Testis (tissue), 3 donors: ENCODE measurements around the gene HELZ. TPM values are rescaled to one million over a fixed set of nuclear protein-coding genes. Genes with fewer than 3 reads are reported as not detected.

Experiments used
- DNase-seq: peaks from one replicate; pipeline ENCODE4 v3.0.0-alpha.2; 2019
- H3K27ac ChIP-seq, 2 donors: fragments of 200-600 bp; sonication (generic); one replicate each; pipeline ENCODE4 v1.5.1; 2019
- H3K27me3 ChIP-seq: fragments of 200-600 bp; sonication (generic); one replicate; pipeline ENCODE4 v1.5.1; 2019
- H3K36me3 ChIP-seq: fragments of 200-600 bp; sonication (generic); one replicate; pipeline ENCODE4 v1.5.1; 2017; ENCODE audit warnings: low read depth; ENCODE audit errors: missing control alignments
- H3K4me1 ChIP-seq: fragments of 200-600 bp; sonication (generic); one replicate; pipeline ENCODE4 v1.5.1; 2019
- H3K4me3 ChIP-seq, 2 donors: fragments of 200-600 bp; sonication (generic); one replicate each; pipeline ENCODE4 v1.5.1; 2017 to 2019
- H3K9me3 ChIP-seq: fragments of 200-600 bp; sonication (generic); one replicate; pipeline ENCODE4 v1.5.1; 2017
- POLR2A ChIP-seq: fragments of 450-650 bp; IDR thresholded peaks from one replicate; pipeline ENCODE4 v1.6.1; 2017; ENCODE audit warnings: antibody characterized with exemption, mild to moderate bottlenecking, moderate library complexity
- WGBS, 2 donors: methylation state at CpG; one replicate each; pipeline ENCODE4 v1.1.5; 2018; 5-methylcytosine and 5-hydroxymethylcytosine counted together
- intact Hi-C: fragments of 100-400 bp; cut with DNase I; formaldehyde crosslinking; loops from one replicate; pipeline ENCODE4 v1.15.1; 2023; ENCODE audit warnings: low total_unique reads
- polyA plus RNA-seq: library from polyadenylated mRNA; stranded (reverse); fragments of 350-450 nt; fragmentation: Illumina TruSeq; extraction: RNeasy Lipid Tissue Mini Kit (QIAGEN cat#74804); gene quantifications from one replicate; pipeline ENCODE4 v1.2.3, GENCODE V29; 2014; ENCODE audit warnings: low read depth, low replicate concordance; ENCODE audit not compliant: insufficient read depth
- total RNA-seq, 2 donors: library from RNA; depleted of rRNA; stranded (reverse); fragments of >200 nt; gene quantifications; one replicate each; pipeline ENCODE4 v1.2.3, GENCODE V29; 2016
- TF ChIP-seq, protein P1 (sequence below), 3 experiments: fragments of 450-650 bp in 2 of 3; fragments of 200-600 bp in 1 of 3; sonication (generic) in 1 of 3; IDR thresholded peaks; one replicate each; pipeline ENCODE4 v1.5.1; 2016 to 2019; ENCODE audit warnings: antibody characterized with exemption in 3 of 3, mild to moderate bottlenecking in 2 of 3, moderate library complexity in 1 of 3

The HELZ gene
- total and polyA plus RNA-seq, 3 donors from 2014 or later: 26.2 to 154 (median 142) TPM

DNA sequence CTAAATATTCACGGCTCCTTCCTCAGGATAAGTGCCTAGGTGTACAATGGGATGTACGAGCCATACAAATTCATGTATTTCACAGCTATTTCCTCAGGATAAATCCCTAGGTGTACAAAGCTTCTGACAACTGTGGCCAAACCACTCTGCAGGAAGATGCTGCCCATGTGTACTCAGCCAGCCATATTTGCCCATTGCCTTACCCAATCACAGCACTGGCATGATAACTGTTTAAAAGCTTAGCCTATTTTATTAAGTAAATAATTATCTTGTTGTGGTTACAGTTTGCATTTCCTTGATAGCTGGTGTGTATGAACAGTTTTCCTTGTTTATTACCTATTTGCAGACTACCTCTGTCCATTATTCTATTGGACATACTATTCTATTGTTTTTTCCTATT lies 165.5 kb downstream of the HELZ start:
- 71 to 75% methylated on average over 2 of the region's 2 CpGs for WGBS, 2 donors

GRCh38 chr17:67078292-67078691 lies 166.7 kb downstream of the HELZ start:
- Histone ChIP-seq H3K27me3 (no peaks in the 10 kb centered on the region), H3K27ac (no peak overlapping the region), H3K36me3 (no peaks in the 10 kb centered on the region), H3K4me3 (no peak overlapping the region), H3K9me3 (no peaks in the 10 kb centered on the region), H3K4me1 (no peaks in the 10 kb centered on the region)
- no peak for TF ChIP-seq POLR2A
- TF ChIP-seq, protein P1, sequence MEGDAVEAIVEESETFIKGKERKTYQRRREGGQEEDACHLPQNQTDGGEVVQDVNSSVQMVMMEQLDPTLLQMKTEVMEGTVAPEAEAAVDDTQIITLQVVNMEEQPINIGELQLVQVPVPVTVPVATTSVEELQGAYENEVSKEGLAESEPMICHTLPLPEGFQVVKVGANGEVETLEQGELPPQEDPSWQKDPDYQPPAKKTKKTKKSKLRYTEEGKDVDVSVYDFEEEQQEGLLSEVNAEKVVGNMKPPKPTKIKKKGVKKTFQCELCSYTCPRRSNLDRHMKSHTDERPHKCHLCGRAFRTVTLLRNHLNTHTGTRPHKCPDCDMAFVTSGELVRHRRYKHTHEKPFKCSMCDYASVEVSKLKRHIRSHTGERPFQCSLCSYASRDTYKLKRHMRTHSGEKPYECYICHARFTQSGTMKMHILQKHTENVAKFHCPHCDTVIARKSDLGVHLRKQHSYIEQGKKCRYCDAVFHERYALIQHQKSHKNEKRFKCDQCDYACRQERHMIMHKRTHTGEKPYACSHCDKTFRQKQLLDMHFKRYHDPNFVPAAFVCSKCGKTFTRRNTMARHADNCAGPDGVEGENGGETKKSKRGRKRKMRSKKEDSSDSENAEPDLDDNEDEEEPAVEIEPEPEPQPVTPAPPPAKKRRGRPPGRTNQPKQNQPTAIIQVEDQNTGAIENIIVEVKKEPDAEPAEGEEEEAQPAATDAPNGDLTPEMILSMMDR (IDR thresholded peaks at IDR 0.05): no peak
- WGBS, 2 donors: 86 to 92% methylated on average over 7 to 11 of the region's 11 CpGs
- intact Hi-C loops: no loop called here
- DNase-seq: no peak

More for the DNA sequence above, 165.5 kb downstream of the HELZ start:
- no peaks in the 10 kb centered on the region for H3K36me3 ChIP-seq
- H3K9me3 ChIP-seq: no peaks in the 10 kb centered on the region
- intact Hi-C loops: no loop called here
- H3K4me3 ChIP-seq: no peak overlapping the region
- peak overlapping the region in 1 of 2 donors; percentile 28 for H3K27ac ChIP-seq
- TF ChIP-seq POLR2A: no peak
- TF ChIP-seq, protein P1 (IDR thresholded peaks at IDR 0.05): no peak
- H3K4me1 ChIP-seq: no peaks in the 10 kb centered on the region
- H3K27me3 ChIP-seq: no peaks in the 10 kb centered on the region
- DNase-seq: no peak

DNA sequence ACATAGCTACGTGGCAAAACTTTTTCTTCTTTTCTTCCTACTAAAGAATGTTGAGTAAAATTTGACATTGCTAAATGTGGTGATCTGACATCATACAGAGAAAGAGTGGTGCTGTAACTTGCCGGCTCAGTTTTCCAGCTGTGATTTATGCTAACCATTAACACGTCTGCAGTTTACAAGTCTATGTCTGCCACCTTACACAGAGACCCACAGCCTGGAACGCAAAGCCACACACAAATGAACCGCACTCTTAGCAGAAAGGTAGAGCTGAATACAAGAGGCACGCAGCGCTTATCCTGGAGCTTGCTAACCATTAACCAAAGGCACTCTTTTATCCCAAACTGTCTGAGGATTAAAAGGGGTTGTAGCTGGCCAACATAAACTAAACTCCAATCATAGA lies 168.7 kb downstream of the HELZ start:
- WGBS, 2 donors: 86 to 87% methylated on average over 7 of the region's 7 CpGs
- TF ChIP-seq, protein P1 (IDR thresholded peaks at IDR 0.05): no peak
- no peak for TF ChIP-seq POLR2A
- H3K36me3 ChIP-seq: no peaks in the 10 kb centered on the region
- intact Hi-C loops: no loop called here
- no peaks in the 10 kb centered on the region for H3K9me3 ChIP-seq
- H3K27ac ChIP-seq: no peak overlapping the region
- no peaks in the 10 kb centered on the region for H3K27me3 ChIP-seq
- no peaks in the 10 kb centered on the region for H3K4me1 ChIP-seq
- no peak for DNase-seq
- H3K4me3 ChIP-seq: no peak overlapping the region

DNA sequence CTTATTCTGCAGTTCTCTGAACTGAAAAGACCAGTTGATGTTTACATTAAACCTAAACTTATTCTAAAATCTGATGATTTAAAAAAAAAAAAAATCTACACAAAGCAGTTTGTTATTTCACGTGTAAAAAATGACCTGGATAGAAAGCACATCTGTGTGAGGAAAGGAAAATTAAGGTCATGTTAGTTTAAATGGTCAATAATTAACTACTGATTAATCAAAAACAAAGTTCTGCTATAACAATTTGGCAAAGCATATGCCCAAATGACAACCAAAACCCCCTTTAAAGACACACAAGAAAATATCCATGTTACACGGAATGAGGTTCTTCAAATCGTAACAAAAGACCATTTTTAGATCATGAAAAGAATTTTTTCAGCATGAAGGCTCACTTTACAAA lies 170.2 kb downstream of the HELZ start:
- H3K4me3 ChIP-seq: no peak overlapping the region
- no peaks in the 10 kb centered on the region for H3K27me3 ChIP-seq
- no peak for DNase-seq
- no peak for TF ChIP-seq POLR2A
- TF ChIP-seq, protein P1 (IDR thresholded peaks at IDR 0.05): no peak
- WGBS, 2 donors: 90 to 91% methylated on average over 3 of the region's 3 CpGs
- no peaks in the 10 kb centered on the region for H3K9me3 ChIP-seq
- H3K27ac ChIP-seq: no peak overlapping the region
- H3K4me1 ChIP-seq: no peaks in the 10 kb centered on the region
- intact Hi-C loops: no loop called here
- no peaks in the 10 kb centered on the region for H3K36me3 ChIP-seq

DNA sequence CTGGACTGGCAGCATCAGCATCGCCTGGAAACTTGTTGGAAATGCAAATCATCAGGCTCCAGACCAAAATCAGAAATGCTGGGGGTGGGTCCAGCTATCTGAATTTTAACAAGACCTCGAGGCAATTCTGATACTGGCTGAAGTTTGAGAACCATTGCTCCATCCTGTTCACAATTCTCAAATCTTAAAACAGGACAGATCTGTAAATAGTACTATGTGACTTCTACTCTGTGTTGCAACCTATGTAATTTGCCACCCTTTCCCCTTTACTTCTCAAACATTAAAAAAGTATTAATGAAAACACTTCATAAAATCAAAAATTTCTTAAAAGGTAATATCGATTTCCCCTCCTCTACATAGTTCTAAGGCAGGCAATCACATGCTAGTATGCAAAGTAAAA lies 172.1 kb downstream of the HELZ start:
- Histone ChIP-seq H3K9me3 (no peaks in the 10 kb centered on the region), H3K27me3 (no peaks in the 10 kb centered on the region), H3K4me3 (no peak overlapping the region), H3K27ac (no peak overlapping the region), H3K4me1 (no peaks in the 10 kb centered on the region), H3K36me3 (no peaks in the 10 kb centered on the region)
- TF ChIP-seq, protein P1 (IDR thresholded peaks at IDR 0.05): no peak
- TF ChIP-seq POLR2A: no peak
- intact Hi-C loops: no loop called here
- 92 to 94% methylated on average over 3 of the region's 3 CpGs for WGBS, 2 donors
- DNase-seq: no peak
